IMR-90 (cell line): ENCODE data around the gene BLTP1. TPM values are rescaled to one million over a fixed set of nuclear protein-coding genes. Genes with fewer than 3 reads are reported as not detected.

Experiments
- ATAC-seq: fragments of 200-7000 bp; cut with Tn5 transposase; 2 replicates; pipeline ENCODE4 v1.9.1; 2020; ENCODE audit warnings: low read depth, mild to moderate bottlenecking, moderate library complexity
- BruUV-seq: library from RNA; stranded (reverse); fragments of 400-500 nt; replicated peaks from 2 replicates; lab custom pipeline; 2021; lab: Mats Ljungman, UMichigan
- CTCF ChIA-PET: fragments of 300-600 bp; formaldehyde crosslinking; extraction: SDS; loops from one replicate; lab custom pipeline; 2021; ENCODE audit warnings: antibody characterized with exemption; lab: Yijun Ruan, JAX
- POLR2A ChIA-PET: fragments of 300-600 bp; sonication (Branson Sonifier 250); formaldehyde crosslinking; loops from one replicate; lab custom pipeline; 2022; ENCODE audit warnings: antibody characterized with exemption; ENCODE audit not compliant: unreplicated experiment; lab: Charles Lee
- DNase-seq: peaks from one replicate; pipeline ENCODE4 v3.0.0; 2013
- H2AFZ ChIP-seq: replicated peaks from 2 replicates; pipeline ENCODE3; 2013; ENCODE audit warnings: low read length, mild to moderate bottlenecking; ENCODE audit not compliant: poor library complexity
- H2AK5ac ChIP-seq: 2 replicates; pipeline ENCODE4 v1.6.1; 2013; ENCODE audit warnings: low read depth, low read length, inconsistent platforms
- H2AK9ac ChIP-seq: replicated peaks from 2 replicates; pipeline ENCODE3; 2013; ENCODE audit warnings: mild to moderate bottlenecking, low read depth, low read length, moderate library complexity; ENCODE audit not compliant: poor library complexity
- H2BK120ac ChIP-seq: 2 replicates; pipeline ENCODE4 v1.6.1; 2013; ENCODE audit warnings: low read depth, low read length, inconsistent platforms
- H2BK15ac ChIP-seq: 3 replicates; pipeline ENCODE4 v1.6.1; 2013; ENCODE audit warnings: low read depth, low read length, inconsistent platforms
- H2BK20ac ChIP-seq: 2 replicates; pipeline ENCODE4 v1.6.1; 2013; ENCODE audit warnings: low read depth, mild to moderate bottlenecking, inconsistent platforms, low read length, moderate library complexity
- H2BK5ac ChIP-seq: 2 replicates; pipeline ENCODE4 v1.6.1; 2013; ENCODE audit warnings: mild to moderate bottlenecking, low read depth, low read length, inconsistent platforms; ENCODE audit not compliant: poor library complexity, severe bottlenecking
- H3K14ac ChIP-seq: replicated peaks from 2 replicates; pipeline ENCODE4 v1.6.1; 2013; ENCODE audit warnings: low read depth, low read length, inconsistent platforms
- H3K18ac ChIP-seq: 2 replicates; pipeline ENCODE4 v1.6.1; 2013; ENCODE audit warnings: low read depth, low read length, control low read depth
- H3K23ac ChIP-seq: 2 replicates; pipeline ENCODE4 v1.6.1; 2013; ENCODE audit warnings: low read depth, low read length, inconsistent platforms
- H3K27ac ChIP-seq: 2 replicates; pipeline ENCODE4 v1.5.1; 2013; ENCODE audit warnings: mild to moderate bottlenecking, control low read depth, low read length; ENCODE audit not compliant: insufficient read depth
- H3K27me3 ChIP-seq: 2 replicates; pipeline ENCODE4 v1.6.1; 2013; ENCODE audit warnings: low read length; ENCODE audit not compliant: control insufficient read depth, insufficient read depth
- H3K36me3 ChIP-seq: 2 replicates; pipeline ENCODE4 v1.6.1; 2013; ENCODE audit warnings: low read length, mixed read lengths; ENCODE audit not compliant: control insufficient read depth, insufficient read depth
- H3K4ac ChIP-seq: 2 replicates; pipeline ENCODE4 v1.6.1; 2013; ENCODE audit warnings: low read depth, low read length, inconsistent platforms
- H3K4me1 ChIP-seq: 2 replicates; pipeline ENCODE4 v1.6.1; 2013; ENCODE audit warnings: low read length, mixed read lengths; ENCODE audit not compliant: control insufficient read depth, insufficient read depth
- H3K4me2 ChIP-seq: 2 replicates; pipeline ENCODE4 v1.6.1; 2013; ENCODE audit warnings: low read depth, mild to moderate bottlenecking, control low read depth, low read length, moderate library complexity
- H3K4me3 ChIP-seq: 2 replicates; pipeline ENCODE4 v1.5.1; 2013; ENCODE audit warnings: low read depth, mild to moderate bottlenecking, control low read depth, low read length, moderate library complexity; ENCODE audit not compliant: insufficient read depth
- H3K56ac ChIP-seq: 2 replicates; pipeline ENCODE4 v1.6.1; 2013; ENCODE audit warnings: low read length, inconsistent platforms; ENCODE audit not compliant: insufficient read depth; ENCODE audit errors: extremely low read depth
- H3K79me1 ChIP-seq, 2 experiments: 2 replicates each; pipeline ENCODE4 v1.6.1; 2013; ENCODE audit warnings: low read length in 2 of 2, inconsistent platforms in 1 of 2, low read depth in 1 of 2
- H3K9ac ChIP-seq: 2 replicates; pipeline ENCODE4 v1.6.1; 2013; ENCODE audit warnings: low read depth, low read length, control low read depth
- H3K9me1 ChIP-seq: 2 replicates; pipeline ENCODE4 v1.6.1; 2013; ENCODE audit warnings: low read length, inconsistent platforms; ENCODE audit not compliant: insufficient read depth
- H3K9me3 ChIP-seq: 2 replicates; pipeline ENCODE4 v1.6.1; 2013; ENCODE audit warnings: low read length; ENCODE audit not compliant: control insufficient read depth, insufficient read depth
- H4K20me1 ChIP-seq: 2 replicates; pipeline ENCODE4 v1.6.1; 2013; ENCODE audit warnings: low read length, inconsistent platforms; ENCODE audit not compliant: insufficient read depth
- H4K5ac ChIP-seq: 2 replicates; pipeline ENCODE4 v1.6.1; 2013; ENCODE audit warnings: mild to moderate bottlenecking, low read depth, low read length, control low read depth
- H4K8ac ChIP-seq, 2 experiments: 2 replicates each; pipeline ENCODE4 v1.6.1; 2013; ENCODE audit warnings: low read depth in 2 of 2, low read length in 2 of 2, control low read depth in 1 of 2, inconsistent platforms in 1 of 2
- H4K91ac ChIP-seq: 2 replicates; pipeline ENCODE4 v1.6.1; 2013; ENCODE audit warnings: low read depth, low read length, inconsistent platforms; ENCODE audit not compliant: insufficient read depth
- BHLHE40 ChIP-seq: fragments of 150-350 bp; IDR thresholded peaks from 2 replicates; pipeline ENCODE4 v1.6.1; 2016; ENCODE audit warnings: mild to moderate bottlenecking, low read depth, low read length
- CHD1 ChIP-seq: IDR thresholded peaks from 2 replicates; pipeline ENCODE4 v1.6.1; 2012; ENCODE audit warnings: low read depth, low read length, improper control_type of control experiment
- ELK1 ChIP-seq: fragments of 150-350 bp; IDR thresholded peaks from 2 replicates; pipeline ENCODE4 v1.6.1; 2016; ENCODE audit warnings: low read depth, mild to moderate bottlenecking, low read length, moderate library complexity, borderline replicate concordance
- FOS ChIP-seq: fragments of 150-350 bp; IDR thresholded peaks from 2 replicates; pipeline ENCODE4 v1.6.1; 2016; ENCODE audit warnings: low read depth, low read length
- MAFK ChIP-seq: IDR thresholded peaks from 2 replicates; pipeline ENCODE4 v1.6.1; 2012; ENCODE audit warnings: low read depth, low read length, improper control_type of control experiment
- MAZ ChIP-seq: IDR thresholded peaks from 2 replicates; pipeline ENCODE4 v1.6.1; 2012; ENCODE audit warnings: low read depth, mild to moderate bottlenecking, low read length, improper control_type of control experiment, moderate library complexity, borderline replicate concordance
- MXI1 ChIP-seq: IDR thresholded peaks from 2 replicates; pipeline ENCODE4 v1.6.1; 2012; ENCODE audit warnings: low read depth, mild to moderate bottlenecking, low read length, moderate library complexity, borderline replicate concordance
- NFE2L2 ChIP-seq: fragments of 150-350 bp; IDR thresholded peaks from 2 replicates; pipeline ENCODE4 v1.6.1; 2016; ENCODE audit warnings: low read depth, mild to moderate bottlenecking, low read length
- POLR2A ChIP-seq: IDR thresholded peaks from 2 replicates; pipeline ENCODE4 v1.6.1; 2012; ENCODE audit warnings: mild to moderate bottlenecking, low read depth, low read length
- RAD21 ChIP-seq: IDR thresholded peaks from 2 replicates; pipeline ENCODE4 v1.6.1; 2012; ENCODE audit warnings: low read length, improper control_type of control experiment
- RCOR1 ChIP-seq: IDR thresholded peaks from 2 replicates; pipeline ENCODE4 v1.6.1; 2012; ENCODE audit warnings: mild to moderate bottlenecking, low read length, improper control_type of control experiment; ENCODE audit not compliant: insufficient replicate concordance
- RFX5 ChIP-seq: IDR thresholded peaks from 2 replicates; pipeline ENCODE4 v1.8.0; 2012; ENCODE audit warnings: low read depth, mild to moderate bottlenecking, low read length, moderate library complexity
- SMC3 ChIP-seq: fragments of 150-350 bp; IDR thresholded peaks from 2 replicates; pipeline ENCODE4 v1.6.1; 2016; ENCODE audit warnings: low read depth, mild to moderate bottlenecking, antibody characterized with exemption, low read length, moderate library complexity
- USF2 ChIP-seq: fragments of 150-350 bp; IDR thresholded peaks from 2 replicates; pipeline ENCODE4 v1.6.1; 2017; ENCODE audit warnings: mild to moderate bottlenecking, antibody characterized with exemption, low read length, low read depth
- WGBS, 2 experiments: methylation state at CpG; one replicate each; pipeline versions ENCODE4 v1.1.5 to v1.1.7; 2013; ENCODE audit warnings: missing lambda C conversion rate in 2 of 2; ENCODE audit not compliant: insufficient read length in 1 of 2; ENCODE audit errors: extremely low coverage in 2 of 2; 5-methylcytosine and 5-hydroxymethylcytosine counted together
- dilution Hi-C: fragments of 300-500 bp; cut with HindIII; formaldehyde crosslinking; loops from one replicate; pipeline ENCODE4 v1.14.3; 2018; ENCODE audit warnings: low sequenced_read_pairs; ENCODE audit not compliant: unreplicated experiment
- in situ Hi-C: fragments of 300-500 bp; cut with MboI; formaldehyde crosslinking; loops from 3 replicates; pipeline ENCODE4 v1.14.3; 2019; ENCODE audit warnings: low sequenced_read_pairs, inconsistent platforms, mixed read lengths
- intact Hi-C: fragments of 100-400 bp; cut with micrococcal nuclease; formaldehyde crosslinking; loops from 2 replicates; pipeline ENCODE4 v1.10.0; 2022
- polyA plus RNA-seq, 3 experiments: library from polyadenylated mRNA; depleted of rRNA; stranded (reverse); fragments of >200 nt; gene quantifications; 2 replicates each; pipeline ENCODE4 v1.2.3, GENCODE V29; 2012; ENCODE audit warnings: low replicate concordance in 1 of 3
- total RNA-seq: library from RNA; depleted of rRNA; stranded (reverse); fragments of >200 nt; gene quantifications from 2 replicates; pipeline ENCODE4 v1.2.3, GENCODE V29; 2012

The BLTP1 gene
- total and polyA plus RNA-seq, 2 of the 4 experiments (the other 2 are of a cell fraction): 18.9 to 92.7 TPM

- Histone ChIP-seq H3K4me3 (peak overlapping the region; percentile 91), H3K27me3 (no peaks in the 10 kb centered on the region), H3K14ac (peak overlapping the region; percentile 69), H2AK5ac (peak overlapping the region; percentile 0; the same call in 1 of the 2 replicates), H2BK5ac (peak overlapping the region; percentile 60), H3K36me3 (no peaks in the 10 kb centered on the region; the same call in 1 of the 2 replicates), H3K4me2 (peak overlapping the region; percentile 87), H2BK120ac (peak overlapping the region; percentile 4), H3K18ac (peak overlapping the region; percentile 19; the same call in 1 of the 2 replicates), H3K27ac (peak overlapping the region; percentile 81), H3K56ac (peak overlapping the region; percentile 92), H3K9me3 (no peaks in the 10 kb centered on the region), H4K91ac (peak overlapping the region; percentile 53), H4K5ac (peak overlapping the region; percentile 41), H2BK20ac (no peak overlapping the region), H4K8ac (peak overlapping the region; percentile 64 to 78), H3K4me1 (no peaks in the 10 kb centered on the region), H3K4ac (peak overlapping the region; percentile 84), H4K20me1 (peaks cover 3% of the 10 kb centered on the region; the same call in 1 of the 2 replicates), H3K79me1 (peaks cover 22 to 27% of the 10 kb centered on the region in 2 experiments), H3K9ac (peak overlapping the region; percentile 94), H3K9me1 (peaks cover 3% of the 10 kb centered on the region; the same call in 1 of the 2 replicates), H3K23ac (peak overlapping the region; percentile 77), H2BK15ac (no peak overlapping the region), H2AK9ac (peak overlapping the region; percentile 38), H2AFZ (peak overlapping the region; percentile 96)
- ChIA-PET POLR2A (no interaction called here), CTCF (no interaction called here)
- no peak for TF ChIP-seq RCOR1
- no peak for TF ChIP-seq SMC3
- no peak for TF ChIP-seq ELK1
- TF ChIP-seq FOS: no peak
- no peak for TF ChIP-seq USF2
- TF ChIP-seq BHLHE40: no peak
- peak; percentile 45; the same call in 1 of the 2 replicates for TF ChIP-seq POLR2A
- TF ChIP-seq RAD21: no peak
- TF ChIP-seq MXI1: peak; percentile 22; the same call in 1 of the 2 replicates
- TF ChIP-seq MAFK: no peak
- TF ChIP-seq RFX5: no peak
- TF ChIP-seq CHD1: no peak
- no peak for TF ChIP-seq NFE2L2
- no peak for TF ChIP-seq MAZ
- peak; percentile 54 for ATAC-seq
- dilution Hi-C loops: no loop called here
- 0% methylated on average over 4 of the region's 16 CpGs; no CpG with 5 or more reads in 1 of the 2 experiments for WGBS, 2 experiments
- intact Hi-C loops: loop anchor here (1.0 to 5.0 kb wide), 3 partner anchors 145 to 250 kb away; no protein-coding TSS in a partner anchor
- in situ Hi-C loops: no loop called here
- DNase-seq: peak; percentile 25
- no TSS peak for BruUV-seq
Measured at GRCh38 chr4:122152711-122153226, 638 bp downstream of the BLTP1 start.
